A204.1 (cell line): Measurements from ENCODE around the gene BPHL.
"Not testable (repeated sequence)": the region's sequence is repeated elsewhere in the genome, so short reads cannot be mapped to it uniquely, and the experiment has no call there.

Experiments
- FAIRE-seq: peaks from 2 replicates; lab custom pipeline; 2012; peaks lifted over from hg19 to GRCh38; lab: Jason Lieb, UNC

The BPHL gene

GRCh38 chr6:3156184-3157130 lies 37.9 kb downstream of the BPHL start:
- FAIRE-seq: not testable (repeated sequence)

- FAIRE-seq: no peak
These were observed 38.8 kb downstream of the BPHL start, which contains the start of gene TUBB2A for GRCh38 chr6:3157131-3157933. Gene TUBB2A (minus strand): TSS chr6:3157544. CDS start chr6:3157463, 81 bp downstream.

DNA sequence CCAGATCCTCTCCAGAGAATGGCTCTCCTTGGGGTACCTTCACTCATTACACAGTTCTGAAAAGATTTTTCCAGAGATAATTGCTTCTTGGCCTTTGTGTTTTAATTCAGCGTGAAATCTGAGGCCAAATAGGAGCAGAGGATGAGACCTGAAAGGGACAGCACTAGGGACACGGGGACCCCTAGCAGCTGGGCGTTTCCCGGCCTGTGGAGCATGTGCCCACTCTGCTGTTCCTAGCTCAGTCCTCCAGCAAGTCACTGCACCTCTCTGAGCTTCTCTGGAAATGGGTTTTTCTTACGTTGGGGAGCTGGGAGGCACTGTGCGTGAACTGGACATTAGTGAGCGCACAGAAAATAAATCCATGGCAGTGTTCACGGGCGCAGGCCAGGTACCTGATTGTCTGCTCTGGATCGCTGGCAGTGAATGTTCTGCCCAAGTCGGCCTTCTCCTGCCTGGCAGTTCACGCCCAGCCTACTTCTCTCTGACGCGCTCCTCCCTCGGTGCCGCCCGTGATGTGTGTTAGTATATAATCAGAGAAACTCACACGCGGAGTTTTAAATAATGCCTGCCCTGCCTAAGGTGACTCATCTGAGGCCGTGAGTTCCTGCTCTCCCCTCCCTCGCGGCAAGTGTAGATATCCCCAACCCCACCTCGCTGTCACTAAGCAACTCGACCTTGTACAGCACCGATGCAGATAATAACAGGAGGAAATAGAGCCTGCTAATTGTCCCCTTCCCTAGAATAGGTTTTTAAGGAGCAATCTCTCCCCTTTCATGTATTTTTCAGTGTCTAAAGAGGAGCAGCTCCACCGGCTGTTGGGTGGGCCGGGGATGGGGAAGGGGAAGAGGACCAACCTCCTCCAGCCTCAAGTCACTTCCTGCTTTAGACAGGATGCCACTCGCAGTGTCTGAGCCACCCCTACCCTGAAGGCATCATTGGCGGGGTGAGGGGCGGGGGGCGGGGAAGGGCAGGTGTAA lies 41.6 kb downstream of the BPHL start:
- FAIRE-seq: no peak

- FAIRE-seq: no peak
These were observed 43.6 kb downstream of the BPHL start for GRCh38 chr6:3162067-3162497.

GRCh38 chr6:3162565-3163247 lies 44.2 kb downstream of the BPHL start:
- FAIRE-seq: no peak

- no peak for FAIRE-seq
These were observed 44.7 kb downstream of the BPHL start for GRCh38 chr6:3163248-3163594.

GRCh38 chr6:3164388-3164787 lies 45.9 kb downstream of the BPHL start:
- FAIRE-seq: no peak

- no peak for FAIRE-seq
These were observed 47.4 kb downstream of the BPHL start for GRCh38 chr6:3165631-3166534.

DNA sequence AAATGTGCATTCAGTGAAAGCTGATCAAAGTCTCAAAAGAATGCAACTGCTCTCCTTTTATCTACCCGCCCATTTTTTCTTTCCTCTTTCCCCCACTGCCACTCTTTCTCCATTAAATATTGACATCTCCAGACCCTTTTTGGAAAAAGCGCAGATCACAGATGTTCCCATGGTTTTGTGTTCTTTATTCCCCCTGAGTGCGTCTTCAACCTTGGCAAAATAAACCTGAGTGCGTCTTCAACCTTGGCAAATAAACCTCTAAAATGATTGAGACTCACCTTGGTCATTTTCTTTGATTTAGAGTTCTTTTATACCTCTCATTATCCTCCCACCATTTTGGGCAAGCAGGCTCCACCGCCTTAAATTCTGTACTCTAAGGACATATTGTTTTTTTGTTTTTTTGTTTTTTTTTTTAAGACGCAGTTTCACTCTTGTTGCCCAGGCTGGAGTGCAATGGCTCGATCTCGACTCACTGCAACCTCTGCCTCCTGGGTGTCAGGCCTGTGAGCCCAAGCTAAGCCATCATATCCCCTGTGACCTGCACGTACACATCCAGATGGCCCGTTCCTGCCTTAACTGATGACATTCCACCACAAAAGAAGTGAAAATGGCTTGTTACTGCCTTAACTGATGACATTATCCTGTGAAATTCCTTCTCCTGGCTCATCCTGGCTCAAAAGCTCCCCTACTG lies 48.2 kb downstream of the BPHL start:
- FAIRE-seq: not testable (repeated sequence)

DNA sequence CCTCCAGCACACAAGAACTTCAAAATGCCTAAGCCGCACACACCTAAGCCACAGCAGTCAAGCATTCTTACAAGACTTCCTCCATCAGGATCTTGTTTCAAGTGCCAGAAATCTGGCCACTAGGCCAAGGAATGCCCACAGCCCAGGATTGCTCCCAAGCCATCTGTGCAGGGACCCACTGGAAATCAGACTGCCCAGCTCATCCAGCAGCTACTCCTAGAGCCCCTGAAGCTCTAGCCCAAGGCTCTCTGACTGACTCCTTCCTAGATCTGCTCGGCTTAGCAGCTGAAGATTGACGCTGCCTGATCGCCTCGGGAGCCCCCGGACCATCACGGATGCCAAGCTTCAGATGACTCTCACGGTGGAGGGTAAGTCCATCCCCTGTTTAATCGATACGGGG lies 49.5 kb downstream of the BPHL start:
- FAIRE-seq: not testable (repeated sequence)

- not testable (repeated sequence) for FAIRE-seq
These were observed 52.2 kb downstream of the BPHL start for GRCh38 chr6:3170676-3171075.

- not testable (repeated sequence) for FAIRE-seq
These were observed 53.0 kb downstream of the BPHL start for GRCh38 chr6:3171313-3172175.

DNA sequence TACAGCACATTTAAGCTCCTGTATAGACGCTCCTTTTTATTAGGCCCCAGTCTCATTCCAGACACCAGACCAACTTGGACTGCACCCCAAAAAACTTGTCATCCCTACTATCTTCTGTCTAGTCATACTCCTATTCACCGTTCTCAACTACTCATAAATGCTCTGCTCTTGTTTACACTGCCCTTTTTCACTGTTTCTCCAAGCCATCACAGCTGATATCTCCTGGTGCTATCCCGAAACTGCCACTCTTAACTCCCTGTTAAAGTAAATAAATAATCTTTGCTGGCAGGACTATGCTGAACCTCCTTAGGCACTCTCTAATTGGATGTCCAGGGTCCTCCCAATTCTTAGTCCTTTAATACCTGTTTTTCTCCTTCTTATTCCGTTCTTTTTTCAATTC lies 54.3 kb downstream of the BPHL start:
- not testable (repeated sequence) for FAIRE-seq

DNA sequence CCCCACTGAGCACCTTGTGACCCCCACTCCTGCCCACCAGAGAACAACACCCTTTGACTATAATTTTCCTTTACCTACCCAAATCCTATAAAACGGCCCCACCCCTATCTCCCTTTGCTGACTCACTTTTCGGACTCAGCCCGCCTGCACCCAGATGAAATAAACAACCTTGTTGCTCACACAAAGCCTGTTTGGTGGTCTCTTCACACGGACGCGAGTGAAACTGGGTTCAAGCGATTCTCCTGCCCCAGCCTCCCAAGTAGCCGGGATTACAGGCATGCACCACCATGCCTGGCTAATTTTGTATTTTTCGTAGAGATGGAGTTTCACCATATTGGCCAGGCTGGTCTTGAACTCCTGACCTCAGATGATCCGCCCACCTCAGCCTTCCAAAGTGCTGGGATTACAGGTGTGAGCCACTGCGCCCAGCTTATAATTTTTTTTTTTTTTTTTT lies 55.2 kb downstream of the BPHL start:
- FAIRE-seq: not testable (repeated sequence)

DNA sequence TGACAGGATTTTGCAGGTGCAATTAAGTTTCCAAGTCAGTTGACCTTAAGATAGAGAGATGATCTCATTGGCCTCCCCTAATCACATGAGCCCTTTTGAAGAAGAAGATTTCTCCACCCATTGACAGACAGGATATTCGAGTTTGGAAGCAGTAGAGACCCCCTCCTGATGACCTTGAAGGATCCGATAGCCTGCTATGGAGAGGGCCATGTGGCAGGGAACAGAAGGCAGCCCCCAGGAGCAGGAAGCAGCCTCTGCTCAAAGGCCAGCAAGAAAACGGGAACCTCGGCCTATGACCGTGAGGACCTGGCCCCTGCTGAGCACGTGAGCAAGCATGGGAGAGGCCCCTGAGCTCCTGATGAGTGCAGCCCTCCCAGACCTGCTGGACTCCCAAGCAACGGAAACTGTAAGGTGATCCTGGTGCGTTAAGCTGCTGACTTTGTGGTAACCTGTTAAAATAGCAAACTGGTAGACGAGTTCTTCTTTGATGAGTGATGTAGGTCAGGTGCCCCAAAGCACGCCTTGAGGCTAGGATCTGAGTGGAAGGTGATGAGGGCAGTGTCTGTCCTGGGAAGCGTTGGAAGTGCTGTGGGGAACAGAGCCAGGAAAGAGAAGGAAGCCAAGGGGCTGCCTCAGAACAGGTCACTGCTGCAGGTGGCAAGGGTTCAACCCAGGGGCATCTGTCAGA lies 57.3 kb downstream of the BPHL start:
- FAIRE-seq: no peak

DNA sequence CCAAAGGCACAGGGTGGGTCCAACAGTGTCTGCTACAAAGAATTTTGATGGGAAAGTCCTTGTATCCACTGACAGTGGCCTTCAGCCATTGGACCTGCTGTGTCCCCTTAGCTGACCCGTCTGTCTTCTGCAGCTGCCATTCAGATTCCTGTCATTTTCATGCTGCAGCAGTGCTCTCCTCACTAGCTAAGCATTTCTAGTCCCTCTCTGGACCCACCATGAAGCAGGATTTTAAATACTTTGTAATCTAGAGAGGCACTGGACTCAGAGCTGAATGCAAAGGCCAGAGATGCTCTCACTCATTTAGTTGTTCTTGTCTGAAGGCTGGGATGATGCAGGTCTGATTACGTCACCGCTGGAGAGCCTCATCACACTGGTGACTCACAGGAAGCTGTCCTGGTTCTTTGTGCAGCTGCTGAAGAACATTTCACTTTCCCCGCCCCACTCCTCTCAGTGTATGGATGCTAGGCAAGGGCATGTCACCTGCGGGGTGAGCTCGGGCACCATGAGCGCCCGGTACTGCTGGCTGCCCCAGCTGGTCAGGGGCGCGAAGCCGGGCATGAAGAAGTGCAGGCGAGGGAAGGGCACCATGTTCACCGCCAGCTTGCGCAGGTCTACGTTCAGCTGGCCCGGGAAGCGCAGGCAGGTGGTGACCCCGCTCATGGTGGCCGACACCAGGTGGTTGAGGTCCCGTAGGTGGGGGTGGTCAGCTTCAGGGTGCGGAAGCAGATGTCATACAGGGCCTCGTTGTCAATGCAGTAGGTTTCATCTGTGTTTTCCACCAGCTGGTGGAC lies 58.2 kb downstream of the BPHL start:
- no peak for FAIRE-seq

GRCh38 chr6:3178666-3179065 lies 60.2 kb downstream of the BPHL start:
- not testable (repeated sequence) for FAIRE-seq
